Esophagus squamous epithelium (tissue), 4 donors: ENCODE data around the gene ATP6AP1.

Source experiments
- CTCF ChIP-seq, 6 experiments: fragments of 450-650 bp in 4 of 6; fragments of 200-600 bp in 2 of 6; sonication (generic) in 2 of 6; IDR thresholded peaks; one replicate each; pipeline ENCODE4 v1.5.1; 2016 to 2019; ENCODE audit warnings: antibody characterized with exemption in 6 of 6, mild to moderate bottlenecking in 4 of 6, moderate library complexity in 4 of 6
- POLR2A ChIP-seq, 4 donors: fragments of 450-650 bp; IDR thresholded peaks; one replicate each; pipeline ENCODE4 v1.6.1; 2017; ENCODE audit warnings: antibody characterized with exemption in 4 of 4, mild to moderate bottlenecking in 4 of 4, moderate library complexity in 3 of 4

- TF ChIP-seq CTCF (IDR thresholded peaks at IDR 0.05), result no peak
- peak in 2 of 4 donors; percentile 38 to 58 for TF ChIP-seq POLR2A (IDR thresholded peaks at IDR 0.05)
These were observed 50.5 kb downstream of the ATP6AP1 start, which contains the start of gene LAGE3 for GRCh38 chrX:154478728-154479622.
